ENCODE measurements around the gene HIPK3.

GRCh38 chr11:33263549-33263948 is 6.4 kb downstream of the HIPK3 start:
- no peak for TF ChIP-seq POLR2A (IDR thresholded peaks at IDR 0.05; ENCODE audit: low read depth, low read length)
- TF ChIP-seq POLR2AphosphoS5 (IDR thresholded peaks at IDR 0.05; ENCODE audit: low read depth, low read length), result no peak
- TF ChIP-seq SPI1 (IDR thresholded peaks at IDR 0.05; ENCODE audit: low read depth, low read length), result peak; percentile 12; the same call in 1 of the 2 replicates
- no peak for TF ChIP-seq TAF1 (IDR thresholded peaks at IDR 0.05; ENCODE audit: low read depth, low read length)
- no peak for TF ChIP-seq PAX5 (IDR thresholded peaks at IDR 0.05; ENCODE audit: insufficient read depth, low read length, severe bottlenecking)

All from GM12891 (cell line).